GM12878 (cell line): ENCODE measurements around the gene GBP4.
"Not testable (repeated sequence)": the region's sequence is repeated elsewhere in the genome, so short reads cannot be mapped to it uniquely, and the experiment has no call there.

ENCODE experiments used
- EP300 ChIP-seq, 2 experiments: fragments of 150-350 bp in 1 of 2; IDR thresholded peaks; 2 replicates each; pipeline ENCODE4 v1.6.1; 2011 to 2012; ENCODE audit warnings: low read depth in 2 of 2, low read length in 2 of 2, borderline replicate concordance in 1 of 2, improper control_type of control experiment in 1 of 2, inconsistent platforms in 1 of 2; ENCODE audit not compliant: control insufficient read depth in 1 of 2
- ETV6 ChIP-seq, 2 experiments: fragments of 450-650 bp in 1 of 2; IDR thresholded peaks in 1 of 2; conservative IDR thresholded peaks in 1 of 2; 2 replicates each; pipeline ENCODE4 v1.6.1; 2014; ENCODE audit warnings: antibody characterized with exemption in 1 of 2, borderline replicate concordance in 1 of 2, low read depth in 1 of 2, mild to moderate bottlenecking in 1 of 2, moderate library complexity in 1 of 2
- FOXM1 ChIP-seq: IDR thresholded peaks from 2 replicates; pipeline ENCODE4 v1.6.1; 2012; ENCODE audit warnings: low read depth, mild to moderate bottlenecking, inconsistent platforms, low read length, moderate library complexity
- MAX ChIP-seq: IDR thresholded peaks from 2 replicates; pipeline ENCODE4 v1.6.1; 2012; ENCODE audit warnings: low read depth, low read length, improper control_type of control experiment
- NFYB ChIP-seq: IDR thresholded peaks from 2 replicates; pipeline ENCODE4 v1.6.1; 2011; ENCODE audit warnings: low read depth, mild to moderate bottlenecking, low read length, improper control_type of control experiment, moderate library complexity; ENCODE audit not compliant: insufficient read depth
- SPI1 ChIP-seq: IDR thresholded peaks from 2 replicates; pipeline ENCODE4 v1.6.1; 2011; ENCODE audit warnings: low read depth, mild to moderate bottlenecking, low read length, moderate library complexity, borderline replicate concordance; ENCODE audit not compliant: insufficient read depth
- YY1 ChIP-seq: IDR thresholded peaks from 2 replicates; pipeline ENCODE4 v1.6.1; 2011; ENCODE audit warnings: low read depth, mild to moderate bottlenecking, low read length
- ZNF274 ChIP-seq: IDR thresholded peaks from one replicate; pipeline ENCODE4 v1.8.0; 2011; ENCODE audit not compliant: insufficient read length, insufficient read depth
- TF ChIP-seq, protein P1 (sequence below), 3 experiments: IDR thresholded peaks in 2 of 3; conservative IDR thresholded peaks in 1 of 3; 2 replicates each; pipeline ENCODE4 v1.5.1; 2011; ENCODE audit warnings: low read depth in 3 of 3, low read length in 3 of 3, mild to moderate bottlenecking in 3 of 3, control low read depth in 2 of 3, moderate library complexity in 2 of 3, inconsistent platforms in 1 of 3, mixed read lengths in 1 of 3; ENCODE audit not compliant: control insufficient read depth in 2 of 3, insufficient read depth in 1 of 3; ENCODE audit errors: extremely low read depth in 1 of 3

GRCh38 chr1:89218941-89219340 lies 20.2 kb upstream of the GBP4 start:
- not testable (repeated sequence) for TF ChIP-seq MAX; ZNF274; SPI1; FOXM1; NFYB; YY1; ETV6 (conservative IDR thresholded peaks at IDR 0.05 in 1 of 2, IDR thresholded peaks at IDR 0.05 in 1 of 2; ENCODE audit: borderline replicate concordance in 1 of 2, low read depth in 1 of 2); EP300 (IDR thresholded peaks at IDR 0.05; ENCODE audit: borderline replicate concordance in 1 of 2, control insufficient read depth in 1 of 2, low read depth in 2 of 2, low read length in 2 of 2)
- TF ChIP-seq, protein P1, sequence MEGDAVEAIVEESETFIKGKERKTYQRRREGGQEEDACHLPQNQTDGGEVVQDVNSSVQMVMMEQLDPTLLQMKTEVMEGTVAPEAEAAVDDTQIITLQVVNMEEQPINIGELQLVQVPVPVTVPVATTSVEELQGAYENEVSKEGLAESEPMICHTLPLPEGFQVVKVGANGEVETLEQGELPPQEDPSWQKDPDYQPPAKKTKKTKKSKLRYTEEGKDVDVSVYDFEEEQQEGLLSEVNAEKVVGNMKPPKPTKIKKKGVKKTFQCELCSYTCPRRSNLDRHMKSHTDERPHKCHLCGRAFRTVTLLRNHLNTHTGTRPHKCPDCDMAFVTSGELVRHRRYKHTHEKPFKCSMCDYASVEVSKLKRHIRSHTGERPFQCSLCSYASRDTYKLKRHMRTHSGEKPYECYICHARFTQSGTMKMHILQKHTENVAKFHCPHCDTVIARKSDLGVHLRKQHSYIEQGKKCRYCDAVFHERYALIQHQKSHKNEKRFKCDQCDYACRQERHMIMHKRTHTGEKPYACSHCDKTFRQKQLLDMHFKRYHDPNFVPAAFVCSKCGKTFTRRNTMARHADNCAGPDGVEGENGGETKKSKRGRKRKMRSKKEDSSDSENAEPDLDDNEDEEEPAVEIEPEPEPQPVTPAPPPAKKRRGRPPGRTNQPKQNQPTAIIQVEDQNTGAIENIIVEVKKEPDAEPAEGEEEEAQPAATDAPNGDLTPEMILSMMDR (IDR thresholded peaks at IDR 0.05 in 2 of 3, conservative IDR thresholded peaks at IDR 0.05 in 1 of 3; ENCODE audit: control insufficient read depth in 2 of 3, extremely low read depth in 1 of 3, insufficient read depth in 1 of 3, low read depth in 3 of 3, low read length in 3 of 3) = not testable (repeated sequence)
